NCI-H226 (cell line): ENCODE results near the gene B3GNT4.
"Not testable (repeated sequence)": the region's sequence is repeated elsewhere in the genome, so short reads cannot be mapped to it uniquely, and the experiment has no call there.

Experiments used
- DNase-seq: peaks from one replicate; pipeline ENCODE4 v3.0.0-alpha.2; 2015

B3GNT4 gene

GRCh38 chr12:122225683-122226365 lies 22.3 kb downstream of the B3GNT4 start, which contains the start of gene DIABLO:
TSS of gene DIABLO (minus strand) at chr12:122226052. CDS start at chr12:122226014, 38 bp downstream.
- DNase-seq, result peak; percentile 98

DNA sequence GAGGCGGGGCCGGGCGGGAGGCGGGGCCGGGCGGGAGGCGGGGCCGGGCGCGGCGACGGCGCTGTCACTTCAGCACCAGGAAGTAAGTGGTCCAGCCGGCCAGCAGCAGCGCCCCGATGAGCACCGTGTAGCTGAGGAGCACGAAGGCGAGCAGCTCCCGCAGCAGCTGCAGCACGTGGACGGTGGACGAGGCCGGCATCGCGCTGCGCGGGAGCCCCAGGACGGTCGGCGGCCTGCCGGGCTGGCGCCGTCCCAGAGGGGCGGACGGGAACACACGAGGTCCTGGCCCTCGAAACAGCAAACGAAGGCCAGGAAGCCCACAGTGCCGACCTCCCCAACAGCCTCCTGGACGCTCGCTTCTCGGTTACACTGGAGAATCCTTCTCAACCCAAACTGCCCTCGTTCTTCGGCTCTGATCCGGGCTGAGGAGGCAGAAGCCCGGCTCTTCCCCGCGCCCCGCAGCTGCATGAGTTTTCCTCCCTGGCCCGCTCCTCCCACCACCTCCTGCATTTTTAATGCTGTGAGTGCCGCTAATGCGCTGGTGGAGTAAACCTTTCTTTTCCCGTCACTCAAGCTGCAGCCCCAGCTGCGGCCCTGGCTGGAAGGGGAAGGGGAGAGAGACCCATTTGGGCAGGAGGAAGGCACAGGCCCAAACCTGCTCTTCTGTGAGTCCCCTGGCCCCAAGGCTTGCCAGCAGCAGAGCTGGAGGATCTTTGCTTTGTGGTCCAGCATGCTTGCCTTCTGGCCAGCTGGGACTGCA lies 23.0 kb downstream of the B3GNT4 start:
- DNase-seq, result no peak

DNA sequence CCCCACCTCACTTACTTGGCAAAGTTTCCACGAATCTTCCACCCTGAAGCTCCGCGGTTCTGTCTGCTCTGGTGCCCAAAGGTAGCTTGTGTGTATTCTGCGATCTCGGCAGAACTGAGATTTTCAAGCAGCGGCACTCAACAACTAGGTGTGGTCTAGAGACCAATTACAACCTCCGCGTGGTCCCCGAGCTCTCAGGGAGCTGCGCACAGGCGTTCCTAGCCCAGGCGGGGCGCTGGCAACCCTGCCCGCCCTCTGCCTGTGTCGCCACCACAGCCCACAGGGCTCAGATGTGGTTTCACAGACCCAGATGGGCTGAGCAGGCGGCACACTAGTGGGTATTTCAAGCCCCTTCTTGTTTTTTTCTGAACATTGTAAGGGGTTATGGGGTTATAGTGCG lies 23.8 kb downstream of the B3GNT4 start:
- no peak for DNase-seq

DNA sequence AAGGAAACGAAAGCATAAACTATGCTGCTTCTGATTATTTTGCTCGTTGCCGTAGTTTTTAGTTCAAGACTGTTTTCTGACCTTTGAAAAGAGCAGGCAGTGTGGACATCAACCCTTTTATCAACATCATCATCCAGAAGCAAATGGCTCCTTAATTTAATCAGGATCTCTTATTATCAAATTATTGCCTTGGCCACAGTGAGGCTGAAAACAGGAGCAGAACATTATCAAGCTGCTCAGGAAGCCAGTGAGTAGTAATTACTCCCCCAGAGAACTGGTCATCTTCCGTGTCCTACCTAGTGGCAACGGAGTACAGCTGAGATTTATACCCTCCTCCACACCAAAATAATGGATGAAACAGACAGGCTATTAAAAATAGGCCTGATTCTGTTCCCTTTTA lies 24.6 kb downstream of the B3GNT4 start:
- no peak for DNase-seq

DNA sequence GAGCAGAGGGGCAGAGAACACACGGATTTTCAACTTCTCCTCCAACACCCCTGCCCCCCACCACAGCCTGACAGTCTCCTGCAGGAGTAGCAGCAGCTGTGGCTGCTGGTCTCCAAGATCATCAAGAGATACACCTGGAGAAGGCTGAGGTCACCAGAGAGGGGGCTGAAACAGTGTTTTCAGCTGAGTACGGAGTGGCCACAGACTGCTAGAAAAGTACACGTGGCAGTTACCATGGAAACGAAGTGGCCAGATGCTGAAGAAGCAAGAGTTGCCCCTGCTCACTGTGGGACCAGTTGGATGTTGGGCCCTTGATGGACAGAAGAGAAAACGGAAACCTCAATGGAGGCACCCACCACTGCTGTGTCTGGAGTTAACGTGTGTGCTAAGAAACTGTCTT lies 27.3 kb downstream of the B3GNT4 start:
- DNase-seq, result no peak

DNA sequence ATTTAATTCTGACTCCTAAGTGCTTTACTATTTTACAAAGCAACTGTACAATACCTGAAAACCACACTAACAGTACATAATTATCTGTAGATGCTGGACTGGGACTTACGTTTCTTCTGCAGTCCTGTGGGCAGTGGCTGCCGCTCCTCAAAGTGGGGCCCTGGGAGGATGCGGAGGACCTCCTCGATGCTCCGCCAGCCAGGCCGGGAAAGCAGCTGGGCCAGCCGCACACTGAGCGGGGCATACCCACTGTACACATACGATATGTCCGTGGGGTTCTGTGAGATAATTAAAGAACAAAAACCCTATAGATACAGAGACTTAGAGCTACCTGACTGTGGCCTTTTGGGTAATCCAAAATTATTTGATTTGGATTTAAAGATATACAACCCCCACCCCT lies 29.2 kb downstream of the B3GNT4 start:
- DNase-seq, result no peak

DNA sequence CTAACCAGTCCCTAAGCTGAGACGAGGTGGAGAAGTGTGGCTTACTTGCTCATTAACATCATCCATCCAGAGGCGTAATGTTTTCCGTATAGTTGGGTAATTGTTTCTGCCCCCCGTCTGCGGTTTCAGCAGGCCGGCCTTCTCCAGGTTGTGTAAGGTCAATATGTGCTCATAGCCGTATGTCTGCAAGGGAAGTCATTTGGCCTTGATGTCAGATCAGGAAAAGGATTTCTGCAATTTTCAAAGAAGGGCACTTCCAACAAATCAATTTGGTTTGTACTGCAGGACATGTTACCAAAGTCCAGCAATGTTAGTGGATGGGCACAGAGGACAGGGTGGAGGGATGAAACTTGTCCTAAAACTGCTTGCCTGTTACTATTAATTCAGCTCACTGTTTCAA lies 32.2 kb downstream of the B3GNT4 start:
- no peak for DNase-seq

GRCh38 chr12:122238861-122239260 lies 35.4 kb downstream of the B3GNT4 start:
- DNase-seq, result no peak

- DNase-seq, result no peak
Observed at GRCh38 chr12:122243965-122244364, 40.5 kb downstream of the B3GNT4 start.

DNA sequence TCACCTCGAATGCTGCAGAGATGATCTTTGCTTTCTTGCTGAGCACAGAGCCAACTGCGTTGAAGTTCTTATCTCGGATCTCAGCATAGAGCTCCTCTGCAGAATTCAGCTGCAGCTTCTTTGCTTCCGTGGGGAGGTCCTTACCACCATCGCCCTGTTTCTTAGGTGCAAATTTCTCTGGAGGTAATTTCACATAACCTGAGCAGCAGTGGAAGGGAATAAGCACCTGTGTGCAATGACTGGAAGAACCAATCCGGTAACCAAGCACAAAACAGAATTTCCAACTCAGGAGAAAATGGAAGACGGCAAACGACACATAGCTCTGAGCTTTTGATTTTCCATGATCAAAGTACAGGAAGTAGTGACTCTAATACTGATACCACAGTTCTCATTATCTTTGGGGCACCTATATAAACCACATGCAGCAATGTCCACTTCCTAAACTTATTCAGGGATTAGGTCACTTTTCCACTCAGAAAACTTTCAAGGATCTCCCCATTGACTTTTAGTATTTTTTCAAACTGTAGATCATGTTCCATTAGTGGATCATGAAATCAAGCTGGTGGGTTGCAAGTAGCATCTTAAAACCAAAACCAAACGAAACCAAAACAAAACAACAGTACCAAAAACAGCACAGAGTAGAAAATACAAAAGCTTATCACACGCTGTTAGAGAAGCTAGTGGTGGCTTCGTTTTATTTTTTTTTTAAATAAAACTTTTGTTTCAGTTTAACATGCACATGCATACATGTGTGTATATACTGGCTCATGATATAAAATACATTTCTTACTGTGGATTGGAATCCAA lies 41.3 kb downstream of the B3GNT4 start:
- no peak for DNase-seq

DNA sequence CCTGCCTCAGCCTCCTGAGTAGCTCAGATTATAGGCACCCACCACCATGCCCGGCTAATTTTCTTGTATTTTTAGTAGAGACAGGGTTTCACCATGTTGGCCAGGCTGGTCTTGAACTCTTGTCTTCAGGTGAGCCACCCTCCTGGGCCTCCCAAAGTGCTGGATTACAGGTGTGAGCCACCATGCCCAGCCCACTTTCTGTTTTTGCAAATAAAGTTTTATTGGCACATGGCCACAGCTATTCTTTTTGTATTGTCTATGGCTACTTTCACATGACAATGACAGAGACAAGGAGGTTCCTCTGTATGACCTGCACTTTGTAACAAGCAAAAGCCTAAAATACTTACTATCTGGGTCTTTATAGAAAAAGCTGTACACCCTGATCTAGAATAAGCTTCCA lies 42.0 kb downstream of the B3GNT4 start:
- DNase-seq, result no peak

- DNase-seq, result no peak
Observed at GRCh38 chr12:122250047-122250446, 46.5 kb downstream of the B3GNT4 start.

DNA sequence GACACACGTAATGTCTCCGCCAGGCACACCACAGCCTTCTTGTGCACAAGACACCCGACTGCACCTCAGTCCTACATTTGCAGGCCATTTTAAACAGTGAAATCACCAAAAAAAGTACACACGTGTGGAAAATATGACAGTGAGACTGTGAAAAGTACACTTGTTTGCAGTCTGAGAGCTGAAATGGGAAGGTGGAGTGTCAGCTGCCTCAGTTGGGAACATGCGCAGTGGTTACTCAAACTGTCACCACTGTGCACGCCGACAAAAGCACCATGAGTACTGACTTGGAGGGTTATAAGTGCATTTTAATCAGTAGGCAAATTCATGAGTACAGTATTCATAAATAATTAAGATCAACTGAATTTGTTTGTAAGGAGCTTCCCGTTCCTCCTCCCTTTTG lies 47.0 kb downstream of the B3GNT4 start:
- DNase-seq, result no peak

- not testable (repeated sequence) for DNase-seq
Observed at GRCh38 chr12:122258462-122258861, 55.0 kb downstream of the B3GNT4 start.
